GM12878 (cell line): ENCODE data around the gene ARL4D. TPM values are rescaled to one million over a fixed set of nuclear protein-coding genes. Genes with fewer than 3 reads are reported as not detected.

ENCODE experiments used
- BHLHE40 ChIP-seq, 2 experiments: fragments of 450-650 bp in 1 of 2; IDR thresholded peaks; 2 replicates each; pipeline ENCODE4 v1.6.1; 2011 to 2017; ENCODE audit warnings: low read depth in 2 of 2, borderline replicate concordance in 1 of 2, improper control_type of control experiment in 1 of 2, low read length in 1 of 2, mild to moderate bottlenecking in 1 of 2
- BMI1 ChIP-seq: fragments of 450-650 bp; IDR thresholded peaks from 2 replicates; pipeline ENCODE4 v1.6.1; 2016; ENCODE audit warnings: mild to moderate bottlenecking, moderate library complexity, borderline replicate concordance
- KDM1A ChIP-seq: fragments of 200-600 bp; sonication (generic); IDR thresholded peaks from 2 replicates; pipeline ENCODE4 v1.6.1; 2016; ENCODE audit warnings: borderline replicate concordance
- MEF2A ChIP-seq: IDR thresholded peaks from 2 replicates; pipeline ENCODE4 v1.6.1; 2011; ENCODE audit warnings: low read depth, mild to moderate bottlenecking, low read length, moderate library complexity; ENCODE audit not compliant: insufficient read depth
- NFIC ChIP-seq: IDR thresholded peaks from 2 replicates; pipeline ENCODE4 v1.6.1; 2012; ENCODE audit warnings: low read depth, mild to moderate bottlenecking, inconsistent platforms, low read length, moderate library complexity
- PAX5 ChIP-seq: IDR thresholded peaks from 2 replicates; pipeline ENCODE4 v1.6.1; 2011; ENCODE audit warnings: low read depth, low read length, borderline replicate concordance
- POLR2A ChIP-seq: IDR thresholded peaks from 2 replicates; pipeline ENCODE4 v1.6.1; 2011; ENCODE audit warnings: low read depth, mild to moderate bottlenecking, low read length
- TBL1XR1 ChIP-seq: IDR thresholded peaks from 2 replicates; pipeline ENCODE4 v1.6.1; 2012; ENCODE audit warnings: low read depth, low read length, improper control_type of control experiment
- polyA plus RNA-seq, 11 experiments: library from polyadenylated mRNA; depleted of rRNA in 4 of 11; unstranded in 6 of 11; stranded (reverse) in 5 of 11; fragments of >200 nt; fragmentation: Nextera tagmentation in 4 of 11; fragmentation: Illumina TruSeq in 1 of 11; extraction: Ambion mirVana in 4 of 11; extraction: Trizol in 1 of 11; gene quantifications; 1 replicate in 1 of 11; 2 replicates in 10 of 11; pipeline versions ENCODE4 v1.2.1 to v1.2.3, GENCODE V29; 2011 to 2016; ENCODE audit warnings: inconsistent platforms in 2 of 11, missing spikeins in 2 of 11, low read depth in 1 of 11
- total RNA-seq, 4 experiments: library from RNA; depleted of rRNA in 3 of 4; stranded (reverse); fragments of >200 nt in 3 of 4; fragmentation: Illumina TruSeq in 1 of 4; extraction: Trizol in 1 of 4; gene quantifications; 2 replicates each; pipeline versions ENCODE4 v1.2.1 to v1.2.3, GENCODE V29; 2013 to 2021
- TF ChIP-seq, protein P1 (sequence below): IDR thresholded peaks from 2 replicates; pipeline ENCODE4 v1.6.1; 2011; ENCODE audit warnings: borderline replicate concordance, low read depth, mild to moderate bottlenecking, moderate library complexity, mixed read lengths, low read length; ENCODE audit not compliant: insufficient read depth; ENCODE audit errors: extremely low read length
- TF ChIP-seq, protein P2 (sequence below): fragments of 450-650 bp; IDR thresholded peaks from 2 replicates; pipeline ENCODE4 v1.6.1; 2017; ENCODE audit warnings: mild to moderate bottlenecking, moderate library complexity

Gene ARL4D
- total and polyA plus RNA-seq, 10 of the 15 experiments (the other 5 are each of a cell fraction or from before 2014, with no cell fraction given), result 0.10 to 1.5 (median 0.75) TPM

DNA sequence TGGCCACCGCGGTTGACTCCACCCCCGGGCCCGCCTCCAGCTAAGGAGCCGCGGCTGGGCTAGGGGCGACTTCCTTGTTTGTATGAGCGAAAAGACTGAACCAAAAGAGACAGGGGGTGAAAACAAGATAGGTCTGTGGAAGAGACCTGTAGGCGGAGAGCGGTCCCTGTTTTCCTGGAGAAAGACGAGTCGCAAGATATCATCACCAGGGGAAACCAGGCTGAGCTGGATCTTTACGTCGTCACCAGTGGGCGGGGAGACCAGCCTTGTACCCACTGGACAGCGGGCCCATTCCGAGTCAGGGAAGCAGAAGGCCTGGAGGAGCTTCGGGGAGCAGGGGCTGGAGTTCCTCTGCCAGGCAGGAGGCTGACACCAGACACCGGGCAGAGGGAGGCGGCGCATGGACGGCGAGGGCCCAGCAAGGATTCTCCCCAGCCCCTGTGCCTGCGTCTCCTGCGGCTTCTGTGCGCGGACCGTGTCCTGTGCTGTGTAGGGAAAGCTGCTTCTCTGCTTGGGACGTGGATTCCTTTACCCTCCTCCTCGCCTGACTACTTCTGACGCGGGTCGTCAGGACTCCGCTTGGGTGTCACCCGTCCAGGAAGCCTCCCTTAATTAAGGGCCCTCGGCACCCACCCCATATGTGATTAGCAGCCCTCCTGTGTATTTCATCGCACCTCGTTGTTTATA lies 10.3 kb upstream of the ARL4D start (continued):
- TF ChIP-seq NFIC, result no peak
- TF ChIP-seq PAX5, result 0 out of 2 replicates have a peak, but pooled peaks have one; percentile 32
- no peak for TF ChIP-seq BMI1
- no peak for TF ChIP-seq KDM1A
- peak; percentile 79 for TF ChIP-seq POLR2A
- TF ChIP-seq, protein P1, sequence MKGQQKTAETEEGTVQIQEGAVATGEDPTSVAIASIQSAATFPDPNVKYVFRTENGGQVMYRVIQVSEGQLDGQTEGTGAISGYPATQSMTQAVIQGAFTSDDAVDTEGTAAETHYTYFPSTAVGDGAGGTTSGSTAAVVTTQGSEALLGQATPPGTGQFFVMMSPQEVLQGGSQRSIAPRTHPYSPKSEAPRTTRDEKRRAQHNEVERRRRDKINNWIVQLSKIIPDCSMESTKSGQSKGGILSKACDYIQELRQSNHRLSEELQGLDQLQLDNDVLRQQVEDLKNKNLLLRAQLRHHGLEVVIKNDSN, result no peak
- TF ChIP-seq, protein P2, sequence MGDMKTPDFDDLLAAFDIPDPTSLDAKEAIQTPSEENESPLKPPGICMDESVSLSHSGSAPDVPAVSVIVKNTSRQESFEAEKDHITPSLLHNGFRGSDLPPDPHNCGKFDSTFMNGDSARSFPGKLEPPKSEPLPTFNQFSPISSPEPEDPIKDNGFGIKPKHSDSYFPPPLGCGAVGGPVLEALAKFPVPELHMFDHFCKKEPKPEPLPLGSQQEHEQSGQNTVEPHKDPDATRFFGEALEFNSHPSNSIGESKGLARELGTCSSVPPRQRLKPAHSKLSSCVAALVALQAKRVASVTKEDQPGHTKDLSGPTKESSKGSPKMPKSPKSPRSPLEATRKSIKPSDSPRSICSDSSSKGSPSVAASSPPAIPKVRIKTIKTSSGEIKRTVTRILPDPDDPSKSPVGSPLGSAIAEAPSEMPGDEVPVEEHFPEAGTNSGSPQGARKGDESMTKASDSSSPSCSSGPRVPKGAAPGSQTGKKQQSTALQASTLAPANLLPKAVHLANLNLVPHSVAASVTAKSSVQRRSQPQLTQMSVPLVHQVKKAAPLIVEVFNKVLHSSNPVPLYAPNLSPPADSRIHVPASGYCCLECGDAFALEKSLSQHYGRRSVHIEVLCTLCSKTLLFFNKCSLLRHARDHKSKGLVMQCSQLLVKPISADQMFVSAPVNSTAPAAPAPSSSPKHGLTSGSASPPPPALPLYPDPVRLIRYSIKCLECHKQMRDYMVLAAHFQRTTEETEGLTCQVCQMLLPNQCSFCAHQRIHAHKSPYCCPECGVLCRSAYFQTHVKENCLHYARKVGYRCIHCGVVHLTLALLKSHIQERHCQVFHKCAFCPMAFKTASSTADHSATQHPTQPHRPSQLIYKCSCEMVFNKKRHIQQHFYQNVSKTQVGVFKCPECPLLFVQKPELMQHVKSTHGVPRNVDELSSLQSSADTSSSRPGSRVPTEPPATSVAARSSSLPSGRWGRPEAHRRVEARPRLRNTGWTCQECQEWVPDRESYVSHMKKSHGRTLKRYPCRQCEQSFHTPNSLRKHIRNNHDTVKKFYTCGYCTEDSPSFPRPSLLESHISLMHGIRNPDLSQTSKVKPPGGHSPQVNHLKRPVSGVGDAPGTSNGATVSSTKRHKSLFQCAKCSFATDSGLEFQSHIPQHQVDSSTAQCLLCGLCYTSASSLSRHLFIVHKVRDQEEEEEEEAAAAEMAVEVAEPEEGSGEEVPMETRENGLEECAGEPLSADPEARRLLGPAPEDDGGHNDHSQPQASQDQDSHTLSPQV, result no peak
- no peak for TF ChIP-seq TBL1XR1
- TF ChIP-seq MEF2A, result no peak
- peak in 1 of 2 experiments; percentile 4; a peak in 1 of 4 replicates for TF ChIP-seq BHLHE40 (IDR thresholded peaks at IDR 0.05; ENCODE audit: borderline replicate concordance in 1 of 2, low read depth in 2 of 2, low read length in 1 of 2)
